MCF 10A (cell line): ENCODE measurements around the gene CDKN3. TPM values are rescaled to one million over a fixed set of nuclear protein-coding genes. Genes with fewer than 3 reads are reported as not detected.
"Not testable (repeated sequence)": the region's sequence is repeated elsewhere in the genome, so short reads cannot be mapped to it uniquely, and the experiment has no call there.

Experiments
- BruUV-seq: library from RNA; stranded (reverse); fragments of 400-500 nt; replicated peaks from 2 replicates; lab custom pipeline; 2021; lab: Mats Ljungman, UMichigan
- CTCF ChIA-PET: fragments of 300-600 bp; sonication (Branson Sonifier 250); formaldehyde crosslinking; extraction: SDS; loops from one replicate; lab custom pipeline; 2021; ENCODE audit warnings: antibody characterized with exemption, inconsistent platforms; lab: Yijun Ruan, JAX
- POLR2A ChIA-PET: fragments of 300-600, 350-650 bp; sonication (Branson Sonifier 250); formaldehyde crosslinking; extraction: SDS; loops from one replicate; lab custom pipeline; 2020; ENCODE audit warnings: antibody characterized with exemption, inconsistent platforms; lab: Yijun Ruan, JAX
- DNase-seq: peaks from one replicate; pipeline ENCODE4 v3.0.0-alpha.2; 2018; ENCODE audit not compliant: unreplicated experiment
- H3K27ac Mint-ChIP-seq: one replicate; pipeline ENCODE4 v1.8.0; 2022; ENCODE audit warnings: mild to moderate bottlenecking, low read depth, mixed read lengths; ENCODE audit not compliant: unreplicated experiment
- H3K27me3 Mint-ChIP-seq: one replicate; pipeline ENCODE4 v1.8.0; 2022; ENCODE audit warnings: mixed read lengths; ENCODE audit not compliant: insufficient read depth, unreplicated experiment
- H3K36me3 Mint-ChIP-seq: one replicate; pipeline ENCODE4 v1.8.0; 2022; ENCODE audit warnings: mild to moderate bottlenecking, moderate library complexity, mixed read lengths; ENCODE audit not compliant: insufficient read depth, unreplicated experiment
- H3K4me1 Mint-ChIP-seq: one replicate; pipeline ENCODE4 v1.8.0; 2022; ENCODE audit warnings: mixed read lengths; ENCODE audit not compliant: insufficient read depth, unreplicated experiment
- H3K4me3 Mint-ChIP-seq: one replicate; pipeline ENCODE4 v1.8.0; 2022; ENCODE audit warnings: mild to moderate bottlenecking, moderate library complexity, mixed read lengths; ENCODE audit not compliant: unreplicated experiment
- H3K9me3 Mint-ChIP-seq: one replicate; pipeline ENCODE4 v1.8.0; 2022; ENCODE audit warnings: mixed read lengths; ENCODE audit not compliant: unreplicated experiment
- intact Hi-C: fragments of 100-400 bp; cut with micrococcal nuclease; formaldehyde crosslinking; loops from 2 replicates; pipeline ENCODE4 v1.14.1; 2022
- total RNA-seq: library from RNA; stranded (reverse); gene quantifications from 2 replicates; pipeline ENCODE4 v1.2.3, GENCODE V29; 2022
- TF ChIP-seq, protein P1 (sequence below): fragments of 200-600 bp; IDR thresholded peaks from one replicate; pipeline ENCODE4 v1.8.0; 2022; ENCODE audit warnings: antibody characterized with exemption, mild to moderate bottlenecking; ENCODE audit not compliant: unreplicated experiment

Gene CDKN3
- total RNA-seq, 1 experiment from 2014 or later = 66.5 TPM

DNA sequence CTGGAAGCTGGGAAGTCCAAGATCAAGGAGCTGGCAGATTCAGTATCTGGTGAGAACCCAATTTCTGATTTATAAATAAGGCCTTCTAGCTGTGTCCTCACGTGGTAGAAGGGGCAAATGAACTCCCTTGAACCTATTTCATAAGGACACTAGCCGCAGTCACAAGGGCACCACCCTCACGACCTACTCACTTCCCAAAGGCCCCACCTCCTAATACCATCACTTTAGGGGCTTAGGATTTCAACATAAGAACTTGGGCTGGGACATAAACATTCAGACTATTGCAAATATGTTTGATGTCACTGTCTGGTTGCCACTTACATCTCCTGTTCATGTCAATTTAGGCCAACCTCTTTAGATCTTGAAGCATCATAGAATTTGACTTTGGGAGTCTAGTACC, 55.2 kb downstream of the CDKN3 start:
- H3K27me3 Mint-ChIP-seq = no peaks in the 10 kb centered on the region
- intact Hi-C loops = no loop called here
- H3K4me1 Mint-ChIP-seq = peaks cover 7% of the 10 kb centered on the region
- no TSS peak for BruUV-seq
- H3K27ac Mint-ChIP-seq = no peak overlapping the region
- H3K4me3 Mint-ChIP-seq = no peak overlapping the region
- TF ChIP-seq, protein P1, sequence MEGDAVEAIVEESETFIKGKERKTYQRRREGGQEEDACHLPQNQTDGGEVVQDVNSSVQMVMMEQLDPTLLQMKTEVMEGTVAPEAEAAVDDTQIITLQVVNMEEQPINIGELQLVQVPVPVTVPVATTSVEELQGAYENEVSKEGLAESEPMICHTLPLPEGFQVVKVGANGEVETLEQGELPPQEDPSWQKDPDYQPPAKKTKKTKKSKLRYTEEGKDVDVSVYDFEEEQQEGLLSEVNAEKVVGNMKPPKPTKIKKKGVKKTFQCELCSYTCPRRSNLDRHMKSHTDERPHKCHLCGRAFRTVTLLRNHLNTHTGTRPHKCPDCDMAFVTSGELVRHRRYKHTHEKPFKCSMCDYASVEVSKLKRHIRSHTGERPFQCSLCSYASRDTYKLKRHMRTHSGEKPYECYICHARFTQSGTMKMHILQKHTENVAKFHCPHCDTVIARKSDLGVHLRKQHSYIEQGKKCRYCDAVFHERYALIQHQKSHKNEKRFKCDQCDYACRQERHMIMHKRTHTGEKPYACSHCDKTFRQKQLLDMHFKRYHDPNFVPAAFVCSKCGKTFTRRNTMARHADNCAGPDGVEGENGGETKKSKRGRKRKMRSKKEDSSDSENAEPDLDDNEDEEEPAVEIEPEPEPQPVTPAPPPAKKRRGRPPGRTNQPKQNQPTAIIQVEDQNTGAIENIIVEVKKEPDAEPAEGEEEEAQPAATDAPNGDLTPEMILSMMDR = no peak
- DNase-seq = no peak
- ChIA-PET POLR2A (interaction anchor here (2.7 kb wide), 1 partner anchor 11 kb away, joined by 11 read pairs; the partner anchor contains the start of gene CNIH1), CTCF (interaction anchor here (0.6 to 0.7 kb wide), 3 partner anchors 34 to 1812 kb away, joined by 3 to 5 read pairs (median 4); no protein-coding TSS in a partner anchor)
- H3K9me3 Mint-ChIP-seq = no peaks in the 10 kb centered on the region
- H3K36me3 Mint-ChIP-seq = peaks cover 7% of the 10 kb centered on the region

- Mint-ChIP-seq H3K9me3 (no peaks in the 10 kb centered on the region), H3K27ac (peak overlapping the region; percentile 49), H3K27me3 (no peaks in the 10 kb centered on the region), H3K4me3 (no peak overlapping the region), H3K4me1 (peaks cover 5% of the 10 kb centered on the region), H3K36me3 (peaks cover 7% of the 10 kb centered on the region)
- POLR2A ChIA-PET = interaction anchor here (1.0 to 1.3 kb wide), 3 partner anchors 12 to 18 kb away, joined by 3 to 4 read pairs (median 3); no protein-coding TSS in a partner anchor
- no TSS peak for BruUV-seq
- TF ChIP-seq, protein P1 = no peak
- DNase-seq = no peak
- intact Hi-C loops = no loop called here
- CTCF ChIA-PET = interaction anchor here (0.7 kb wide), 1 partner anchor 25 kb away, joined by 3 read pairs; no protein-coding TSS in a partner anchor
These were observed 56.4 kb downstream of the CDKN3 start for GRCh38 chr14:54453252-54453651.

GRCh38 chr14:54453990-54454389, 57.2 kb downstream of the CDKN3 start:
- H3K4me3 Mint-ChIP-seq, H3K27me3 Mint-ChIP-seq, BruUV-seq, H3K27ac Mint-ChIP-seq, H3K9me3 Mint-ChIP-seq, H3K4me1 Mint-ChIP-seq, H3K36me3 Mint-ChIP-seq, intact Hi-C loops: not testable (repeated sequence)
- ChIA-PET POLR2A (interaction anchor here (0.6 to 1.3 kb wide), 4 partner anchors 14 to 34 kb away, joined by 3 to 4 read pairs (median 3); partner anchors contain the start of gene GMFB), CTCF (interaction anchor here (0.6 to 1.0 kb wide), 2 partner anchors 12 to 303 kb away, joined by 3 read pairs; no protein-coding TSS in a partner anchor)
- peak; percentile 67 for DNase-seq

DNA sequence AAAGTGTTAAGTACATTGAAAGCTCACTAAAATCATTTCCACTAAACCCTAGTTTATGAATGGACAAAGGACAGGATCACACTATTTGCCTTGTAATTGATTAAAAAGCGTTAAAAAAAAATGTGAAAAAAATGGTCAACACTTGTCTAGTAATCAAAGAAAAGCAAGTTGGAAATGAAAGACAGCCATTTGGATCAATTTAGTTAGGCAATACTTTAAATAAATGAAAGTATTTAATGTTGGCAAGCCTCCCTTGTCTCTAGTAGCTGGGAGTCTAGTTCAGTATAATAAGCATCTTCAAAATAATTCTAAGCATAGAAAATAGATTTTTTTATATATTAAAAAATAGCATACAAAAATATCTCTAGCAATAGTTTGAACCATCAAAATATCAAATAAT, 58.6 kb downstream of the CDKN3 start:
- Mint-ChIP-seq H3K36me3 (peaks cover 7% of the 10 kb centered on the region), H3K27ac (no peak overlapping the region), H3K4me3 (no peak overlapping the region), H3K4me1 (peaks cover 5% of the 10 kb centered on the region), H3K9me3 (no peaks in the 10 kb centered on the region), H3K27me3 (no peaks in the 10 kb centered on the region)
- ChIA-PET CTCF (interaction anchor here (0.6 kb wide), 1 partner anchor 1022 kb away, joined by 6 read pairs; no protein-coding TSS in a partner anchor), POLR2A (interaction anchor here (2.9 kb wide), 1 partner anchor 9 kb away, joined by 20 read pairs; no protein-coding TSS in a partner anchor)
- BruUV-seq = no TSS peak
- TF ChIP-seq, protein P1 = no peak
- intact Hi-C loops = no loop called here
- DNase-seq = no peak

DNA sequence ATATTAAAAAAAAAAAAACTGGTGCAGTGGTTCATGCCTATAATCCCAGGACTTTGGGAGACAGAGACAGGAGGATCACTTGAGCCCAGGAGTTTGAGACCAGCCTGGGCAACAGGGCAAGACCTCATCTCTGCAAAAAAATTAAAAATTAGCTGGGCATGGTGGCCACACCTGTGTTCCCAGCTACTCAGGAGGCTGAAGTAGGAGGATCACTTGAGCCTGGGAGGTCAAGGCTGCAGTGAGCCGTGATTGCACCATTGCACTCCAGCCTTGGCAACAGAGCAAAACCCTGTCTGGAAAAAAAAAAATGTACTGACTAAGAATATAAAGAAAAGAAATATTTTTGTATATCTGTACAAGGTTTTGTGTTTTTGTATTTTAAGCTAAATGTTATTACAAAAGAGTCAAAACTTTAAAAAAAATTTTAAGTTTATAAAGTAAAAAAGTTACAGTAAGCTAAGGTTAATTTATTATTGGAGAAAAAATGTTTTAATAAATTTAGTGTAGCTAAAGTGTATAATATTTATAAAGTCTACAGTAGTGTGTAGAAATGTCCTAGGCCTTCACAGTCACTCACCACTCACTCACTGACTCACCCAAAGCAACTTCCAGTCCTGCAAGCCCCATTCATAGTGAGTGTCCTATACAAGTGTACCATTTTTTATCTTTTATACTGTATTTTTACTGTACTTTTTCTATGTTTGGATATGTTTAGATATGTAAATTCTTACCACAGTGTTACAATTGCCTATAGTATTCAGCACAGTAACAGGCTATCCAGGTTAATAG, 60.2 kb downstream of the CDKN3 start:
- H3K4me3 Mint-ChIP-seq, BruUV-seq, H3K27ac Mint-ChIP-seq, intact Hi-C loops, H3K9me3 Mint-ChIP-seq, H3K4me1 Mint-ChIP-seq, H3K36me3 Mint-ChIP-seq, H3K27me3 Mint-ChIP-seq: not testable (repeated sequence)
- CTCF ChIA-PET = interaction anchor here (0.5 to 1.2 kb wide), 9 partner anchors 9 to 1320 kb away, joined by 3 to 5 read pairs (median 3); no protein-coding TSS in a partner anchor
- POLR2A ChIA-PET = interaction anchor here (0.6 to 2.9 kb wide), 5 partner anchors 9 to 680 kb away, joined by 3 to 20 read pairs (median 4); no protein-coding TSS in a partner anchor
- DNase-seq = peak; percentile 14
